Measurements from ENCODE around the gene RAB3IP.

- TF ChIP-seq CTCF (IDR thresholded peaks at IDR 0.05; ENCODE audit: low read depth, low read length, poor library complexity, severe bottlenecking) = peak; percentile 77
- no peak for TF ChIP-seq EZH2phosphoT487 (IDR thresholded peaks at IDR 0.05; ENCODE audit: borderline replicate concordance, low read length)
Observed at GRCh38 chr12:69779928-69780327, 41.3 kb downstream of the RAB3IP start.
